HL-60 (cell line): ENCODE data around the gene CLDN7.
A peak's percentile ranks its signal among the peaks of the same experiment; 100 is the strongest.

ENCODE experiments used
- DNase-seq, 2 experiments: peaks; one replicate each; pipeline ENCODE4 v3.0.0-alpha.2; 2010 to 2020; ENCODE audit warnings: low read depth in 1 of 2, low spot score in 1 of 2
- H3K27ac ChIP-seq: fragments of 250-450 bp; sonication (Bioruptor Pico); replicated peaks from 2 replicates; pipeline ENCODE4 v1.5.1; 2020; ENCODE audit warnings: mild to moderate bottlenecking, moderate library complexity
- H3K27me3 ChIP-seq: fragments of 250-450 bp; sonication (Bioruptor Pico); 2 replicates; pipeline ENCODE4 v1.5.1; 2021; ENCODE audit warnings: mild to moderate bottlenecking, moderate library complexity; ENCODE audit not compliant: insufficient read depth, poor library complexity, severe bottlenecking
- H3K4me3 ChIP-seq: replicated peaks from 2 replicates; pipeline ENCODE4 v1.5.1; 2011; ENCODE audit warnings: mild to moderate bottlenecking, control low read depth, low read length; ENCODE audit not compliant: insufficient read depth
- GABPA ChIP-seq: IDR thresholded peaks from 2 replicates; pipeline ENCODE4 v1.6.1; 2012; ENCODE audit warnings: low read depth
- POLR2AphosphoS5 ChIP-seq: IDR thresholded peaks from 2 replicates; pipeline ENCODE4 v1.6.1; 2012; ENCODE audit warnings: low read depth
- SPI1 ChIP-seq: IDR thresholded peaks from 2 replicates; pipeline ENCODE4 v1.6.1; 2012; ENCODE audit warnings: low read depth, mild to moderate bottlenecking, borderline replicate concordance
- TF ChIP-seq, protein P1 (sequence below): IDR thresholded peaks from 2 replicates; pipeline ENCODE4 v1.6.1; 2012; ENCODE audit warnings: low read depth; ENCODE audit not compliant: insufficient replicate concordance
- TF ChIP-seq, protein P2 (sequence below): IDR thresholded peaks from one replicate; pipeline ENCODE4 v1.5.1; 2011; ENCODE audit warnings: low read length, control low read depth, inconsistent platforms; ENCODE audit not compliant: insufficient read depth

The CLDN7 gene

GRCh38 chr17:7253082-7253481 lies 9.2 kb downstream of the CLDN7 start:
- H3K4me3 ChIP-seq = peak overlapping the region; percentile 67
- no peak for TF ChIP-seq GABPA
- TF ChIP-seq, protein P1, sequence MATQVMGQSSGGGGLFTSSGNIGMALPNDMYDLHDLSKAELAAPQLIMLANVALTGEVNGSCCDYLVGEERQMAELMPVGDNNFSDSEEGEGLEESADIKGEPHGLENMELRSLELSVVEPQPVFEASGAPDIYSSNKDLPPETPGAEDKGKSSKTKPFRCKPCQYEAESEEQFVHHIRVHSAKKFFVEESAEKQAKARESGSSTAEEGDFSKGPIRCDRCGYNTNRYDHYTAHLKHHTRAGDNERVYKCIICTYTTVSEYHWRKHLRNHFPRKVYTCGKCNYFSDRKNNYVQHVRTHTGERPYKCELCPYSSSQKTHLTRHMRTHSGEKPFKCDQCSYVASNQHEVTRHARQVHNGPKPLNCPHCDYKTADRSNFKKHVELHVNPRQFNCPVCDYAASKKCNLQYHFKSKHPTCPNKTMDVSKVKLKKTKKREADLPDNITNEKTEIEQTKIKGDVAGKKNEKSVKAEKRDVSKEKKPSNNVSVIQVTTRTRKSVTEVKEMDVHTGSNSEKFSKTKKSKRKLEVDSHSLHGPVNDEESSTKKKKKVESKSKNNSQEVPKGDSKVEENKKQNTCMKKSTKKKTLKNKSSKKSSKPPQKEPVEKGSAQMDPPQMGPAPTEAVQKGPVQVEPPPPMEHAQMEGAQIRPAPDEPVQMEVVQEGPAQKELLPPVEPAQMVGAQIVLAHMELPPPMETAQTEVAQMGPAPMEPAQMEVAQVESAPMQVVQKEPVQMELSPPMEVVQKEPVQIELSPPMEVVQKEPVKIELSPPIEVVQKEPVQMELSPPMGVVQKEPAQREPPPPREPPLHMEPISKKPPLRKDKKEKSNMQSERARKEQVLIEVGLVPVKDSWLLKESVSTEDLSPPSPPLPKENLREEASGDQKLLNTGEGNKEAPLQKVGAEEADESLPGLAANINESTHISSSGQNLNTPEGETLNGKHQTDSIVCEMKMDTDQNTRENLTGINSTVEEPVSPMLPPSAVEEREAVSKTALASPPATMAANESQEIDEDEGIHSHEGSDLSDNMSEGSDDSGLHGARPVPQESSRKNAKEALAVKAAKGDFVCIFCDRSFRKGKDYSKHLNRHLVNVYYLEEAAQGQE = no peak
- no peak for TF ChIP-seq POLR2AphosphoS5
- no peak for TF ChIP-seq SPI1
- TF ChIP-seq, protein P2, sequence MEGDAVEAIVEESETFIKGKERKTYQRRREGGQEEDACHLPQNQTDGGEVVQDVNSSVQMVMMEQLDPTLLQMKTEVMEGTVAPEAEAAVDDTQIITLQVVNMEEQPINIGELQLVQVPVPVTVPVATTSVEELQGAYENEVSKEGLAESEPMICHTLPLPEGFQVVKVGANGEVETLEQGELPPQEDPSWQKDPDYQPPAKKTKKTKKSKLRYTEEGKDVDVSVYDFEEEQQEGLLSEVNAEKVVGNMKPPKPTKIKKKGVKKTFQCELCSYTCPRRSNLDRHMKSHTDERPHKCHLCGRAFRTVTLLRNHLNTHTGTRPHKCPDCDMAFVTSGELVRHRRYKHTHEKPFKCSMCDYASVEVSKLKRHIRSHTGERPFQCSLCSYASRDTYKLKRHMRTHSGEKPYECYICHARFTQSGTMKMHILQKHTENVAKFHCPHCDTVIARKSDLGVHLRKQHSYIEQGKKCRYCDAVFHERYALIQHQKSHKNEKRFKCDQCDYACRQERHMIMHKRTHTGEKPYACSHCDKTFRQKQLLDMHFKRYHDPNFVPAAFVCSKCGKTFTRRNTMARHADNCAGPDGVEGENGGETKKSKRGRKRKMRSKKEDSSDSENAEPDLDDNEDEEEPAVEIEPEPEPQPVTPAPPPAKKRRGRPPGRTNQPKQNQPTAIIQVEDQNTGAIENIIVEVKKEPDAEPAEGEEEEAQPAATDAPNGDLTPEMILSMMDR = no peak
- DNase-seq = no peak
- peak overlapping the region; percentile 99 for H3K27ac ChIP-seq
- H3K27me3 ChIP-seq = no peaks in the 10 kb centered on the region

DNA sequence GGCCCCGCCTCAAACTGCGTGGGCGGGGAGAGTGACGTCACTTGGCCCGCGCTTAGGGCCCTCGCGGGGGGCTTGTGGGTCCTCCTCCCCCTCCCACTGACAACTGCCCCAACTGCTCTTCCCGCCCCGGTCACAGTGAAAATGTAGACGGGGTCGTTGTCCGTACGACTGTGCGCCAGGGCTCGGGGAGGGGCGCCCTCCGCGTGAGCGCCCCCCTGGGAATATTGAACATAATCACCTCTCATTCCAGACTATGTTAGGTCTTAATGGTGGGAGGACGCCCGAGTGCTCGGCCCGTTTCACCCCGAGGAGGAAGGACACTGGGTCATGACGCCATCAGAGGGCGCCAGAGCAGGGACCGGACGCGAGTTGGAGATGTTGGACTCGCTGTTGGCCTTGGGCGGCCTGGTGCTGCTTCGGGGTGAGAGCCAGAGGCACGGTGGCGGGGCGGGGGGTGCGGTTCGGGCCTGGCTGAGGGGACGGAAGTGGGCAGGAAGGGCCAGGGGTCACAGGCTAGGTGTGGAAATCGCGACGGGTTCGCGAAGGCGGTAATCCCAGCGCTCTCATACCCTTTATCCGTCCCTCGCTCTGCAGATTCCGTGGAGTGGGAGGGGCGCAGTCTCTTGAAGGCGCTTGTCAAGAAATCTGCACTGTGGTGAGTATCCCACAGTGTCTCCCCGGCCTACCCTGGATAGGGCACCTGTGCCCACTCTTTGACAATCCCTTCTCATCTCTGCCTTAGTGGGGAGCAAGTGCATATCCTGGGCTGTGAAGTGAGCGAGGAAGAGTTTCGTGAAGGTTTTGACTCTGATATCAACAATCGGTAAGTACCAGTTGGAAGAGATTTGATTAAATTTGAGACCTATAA lies 9.9 kb downstream of the CLDN7 start, which contains the start of gene ELP5:
Gene ELP5 (plus strand): TSS at position 40 of the 868 bp plus-strand sequence. CDS start 336 bp downstream, at position 376.
- Histone ChIP-seq H3K27me3 (no peaks in the 10 kb centered on the region), H3K4me3 (peak within 1 kb of the TSS; percentile 67), H3K27ac (peak within 1 kb of the TSS; percentile 99)
- TF ChIP-seq, protein P1 = no peak
- TF ChIP-seq POLR2AphosphoS5 = peak; percentile 76
- DNase-seq = peak; percentile 81 to 86

- H3K27me3 ChIP-seq = no peaks in the 10 kb centered on the region
Measured at GRCh38 chr17:7251661-7252175, 10.6 kb downstream of the CLDN7 start, which contains the start of gene CTDNEP1. Gene CTDNEP1, minus strand, starts transcription at chr17:7251734. Its CDS starts 438 bp downstream, at chr17:7251296.

More at GRCh38 chr17:7251661-7252175, 10.6 kb downstream of the CLDN7 start, which contains the start of gene CTDNEP1:
- peak; percentile 91 to 97 for DNase-seq
- peak within 1 kb of the TSS; percentile 99 for H3K27ac ChIP-seq
- no peak for TF ChIP-seq POLR2AphosphoS5
- peak; percentile 73 for TF ChIP-seq GABPA
- TF ChIP-seq SPI1 = peak; percentile 35; the same call in 1 of the 2 replicates
- TF ChIP-seq, protein P2 = no peak
- TF ChIP-seq, protein P1 = no peak
- peak within 1 kb of the TSS; percentile 67 for H3K4me3 ChIP-seq
